NCI-H146 (cell line): Measurements from ENCODE around the gene CLN3.
"Not testable (repeated sequence)": the region's sequence is repeated elsewhere in the genome, so short reads cannot be mapped to it uniquely, and the experiment has no call there.

Experiments
- DNase-seq: peaks from one replicate; lab custom pipeline; 2025; lab: John Stamatoyannopoulos, UW

Gene CLN3

DNA sequence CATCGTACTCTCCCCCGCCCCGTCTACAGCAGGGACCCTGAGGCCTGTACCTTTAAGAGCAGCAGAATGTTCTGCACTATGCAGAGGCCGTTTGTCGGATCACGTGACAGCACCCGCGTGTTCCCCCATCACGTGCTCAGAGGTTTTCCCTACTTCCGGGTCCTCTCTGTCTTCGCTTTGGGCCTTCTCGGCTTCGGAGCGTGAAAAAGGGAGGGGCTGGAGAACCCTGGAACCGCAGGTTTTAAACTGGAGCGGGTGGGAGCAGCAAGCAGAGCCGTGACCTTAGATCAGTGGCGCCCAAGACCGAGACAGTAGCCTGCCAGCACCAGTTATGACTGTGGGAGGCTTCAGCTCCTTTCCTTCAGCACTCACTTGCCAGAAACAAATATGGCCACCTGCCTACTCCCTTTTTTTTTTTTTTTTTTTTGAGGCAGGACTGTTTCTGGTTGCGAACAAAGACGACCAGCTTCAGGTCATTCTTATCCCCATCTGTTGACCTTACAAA lies at the start of gene CLN3:
TSS of gene CLN3 (minus strand) at position 105 of the 505 bp plus-strand sequence. CDS start 315 bp downstream, outside the sequence.
- DNase-seq: peak; percentile 97

DNA sequence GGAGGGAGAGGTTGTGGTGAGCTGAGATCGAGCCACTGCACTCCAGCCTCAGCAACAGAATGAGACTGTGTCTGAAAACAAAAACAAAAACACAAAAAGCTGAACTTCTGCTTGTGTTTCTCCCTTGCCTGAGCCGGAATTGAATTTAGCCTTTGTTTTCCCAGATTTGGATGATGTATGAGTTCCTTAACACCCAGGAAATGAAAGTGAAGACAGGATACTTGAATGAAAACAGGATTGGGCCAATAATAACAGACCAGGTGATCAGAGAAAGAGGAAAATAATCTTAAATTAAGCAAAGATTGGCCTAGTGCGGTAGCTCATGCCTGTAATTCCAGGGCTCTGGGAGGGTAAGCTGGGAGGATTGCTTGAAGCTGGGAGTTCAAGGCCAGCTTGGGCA lies 48.5 kb upstream of the CLN3 start:
- no peak for DNase-seq

DNA sequence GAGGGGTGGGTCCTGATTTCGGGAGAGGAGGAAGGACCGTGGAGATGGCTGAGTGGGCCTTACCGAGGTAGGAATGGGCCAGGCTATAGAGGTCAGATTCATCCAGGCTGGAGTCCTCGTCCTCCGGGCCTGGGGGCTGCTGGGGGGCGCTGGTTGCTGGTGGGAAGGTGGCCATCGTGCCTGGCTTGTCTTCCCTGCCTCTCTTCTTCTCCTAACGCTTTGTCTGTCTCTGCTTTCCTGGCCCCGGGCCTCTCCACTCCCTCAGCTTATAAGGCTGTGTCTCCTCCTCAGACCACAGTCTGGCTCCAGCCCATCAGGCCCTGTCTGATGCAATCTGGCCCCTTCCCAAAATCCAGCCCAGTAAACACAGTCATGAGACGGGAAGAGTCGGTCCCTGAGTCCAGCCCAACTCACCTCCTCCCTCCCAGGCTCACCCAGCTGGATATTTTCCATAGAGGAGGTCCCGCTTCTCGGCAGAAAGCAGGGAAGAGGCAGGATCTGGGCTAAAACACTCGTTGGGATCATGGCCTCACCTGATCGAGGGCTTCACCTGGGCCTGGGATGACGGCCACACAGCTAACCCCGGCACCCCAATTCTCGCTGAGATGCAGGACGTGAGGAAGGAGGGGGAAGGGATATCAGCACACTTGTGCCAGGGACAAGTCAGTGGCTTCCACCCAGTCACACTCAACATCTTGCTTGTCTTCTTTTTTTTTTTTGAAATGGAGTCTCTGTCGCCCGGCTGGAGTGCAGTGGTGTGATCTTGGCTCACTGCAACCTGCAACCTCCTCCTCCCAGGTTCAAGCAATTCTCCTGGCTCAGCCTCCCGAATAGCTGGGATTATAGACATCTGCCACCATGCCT lies 47.1 kb upstream of the CLN3 start, which contains the start of gene NUPR1:
TSS of gene NUPR1 (minus strand) at position 242 of the 864 bp plus-strand sequence. CDS start at position 175, 67 bp downstream.
- DNase-seq: no peak

- no peak for DNase-seq
Measured at GRCh38 chr16:28537964-28538732, 46.3 kb upstream of the CLN3 start.

- peak; percentile 13 for DNase-seq
Measured at GRCh38 chr16:28537076-28537475, 45.2 kb upstream of the CLN3 start.

DNA sequence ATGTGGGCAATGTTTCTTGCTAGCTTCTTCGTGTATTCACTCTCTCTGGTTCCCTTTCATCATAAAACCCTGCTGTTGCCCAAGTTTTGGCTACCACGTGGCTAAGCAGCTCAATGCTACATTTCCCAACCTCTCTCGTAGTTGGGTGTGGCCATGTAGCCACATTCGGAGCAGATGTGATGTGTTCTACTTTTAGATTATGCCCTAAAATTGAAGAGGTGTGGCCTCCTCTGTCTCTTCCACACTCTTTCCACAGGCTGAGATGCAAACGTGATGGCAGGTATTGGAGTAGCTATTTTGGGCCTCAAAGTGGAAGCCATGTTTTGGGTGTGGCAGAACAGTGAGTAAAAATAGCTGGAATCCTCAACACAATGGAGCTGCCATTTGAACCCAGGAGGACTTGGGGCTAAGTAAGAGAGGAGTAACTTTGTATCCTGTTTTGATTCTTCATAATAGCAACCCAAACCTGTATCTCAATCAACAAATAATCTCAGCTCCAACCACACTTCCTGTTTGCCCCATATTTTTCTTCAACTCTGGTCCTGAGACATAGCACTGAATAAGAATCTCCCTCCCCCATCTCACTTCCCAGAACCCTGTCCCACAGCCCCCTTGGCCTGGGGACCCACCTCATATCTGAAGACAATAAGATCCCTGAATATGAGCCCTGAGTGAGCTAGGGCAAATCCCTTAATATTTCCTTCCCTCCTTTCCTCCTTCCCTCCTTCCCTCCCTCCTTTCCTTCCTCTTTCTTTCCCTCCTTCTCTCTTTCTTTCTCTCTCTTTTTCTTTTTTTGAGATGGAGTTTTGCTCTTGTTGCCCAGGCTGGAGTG lies 42.9 kb upstream of the CLN3 start:
- DNase-seq: no peak

DNA sequence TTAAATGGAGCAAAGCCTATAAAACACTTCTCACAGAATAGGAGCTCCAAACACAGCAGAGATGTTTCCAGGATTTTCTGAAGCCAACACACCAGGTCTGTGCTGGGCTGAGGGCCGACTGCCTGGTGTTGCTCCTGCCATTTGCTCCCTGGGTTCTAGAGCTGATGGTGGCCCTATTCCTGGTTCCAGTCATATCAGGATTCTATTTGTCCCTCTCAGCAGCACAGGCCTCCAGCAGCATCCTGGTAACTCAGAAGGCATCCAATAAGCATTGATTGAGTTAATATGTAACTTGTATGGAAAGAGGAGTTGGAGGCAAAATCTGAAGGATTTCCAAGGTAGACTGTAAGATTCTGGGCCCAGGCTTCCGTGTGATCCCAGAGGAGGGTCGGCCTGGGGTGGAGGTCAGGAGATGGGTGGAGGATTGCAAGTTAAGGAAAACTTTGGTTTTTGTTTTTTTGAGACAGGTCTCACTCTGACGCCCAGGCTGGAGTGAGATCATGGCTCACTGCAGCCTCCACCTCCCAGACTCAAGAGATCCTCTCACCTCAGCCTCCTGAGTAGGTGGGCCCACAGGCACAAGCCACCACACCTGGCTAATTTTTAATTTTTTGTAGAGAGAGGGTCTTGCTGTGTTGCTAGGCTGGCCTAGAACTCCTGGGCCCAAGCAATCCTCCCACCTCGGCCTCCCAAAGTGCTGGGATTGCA lies 41.2 kb upstream of the CLN3 start:
- DNase-seq: no peak

DNA sequence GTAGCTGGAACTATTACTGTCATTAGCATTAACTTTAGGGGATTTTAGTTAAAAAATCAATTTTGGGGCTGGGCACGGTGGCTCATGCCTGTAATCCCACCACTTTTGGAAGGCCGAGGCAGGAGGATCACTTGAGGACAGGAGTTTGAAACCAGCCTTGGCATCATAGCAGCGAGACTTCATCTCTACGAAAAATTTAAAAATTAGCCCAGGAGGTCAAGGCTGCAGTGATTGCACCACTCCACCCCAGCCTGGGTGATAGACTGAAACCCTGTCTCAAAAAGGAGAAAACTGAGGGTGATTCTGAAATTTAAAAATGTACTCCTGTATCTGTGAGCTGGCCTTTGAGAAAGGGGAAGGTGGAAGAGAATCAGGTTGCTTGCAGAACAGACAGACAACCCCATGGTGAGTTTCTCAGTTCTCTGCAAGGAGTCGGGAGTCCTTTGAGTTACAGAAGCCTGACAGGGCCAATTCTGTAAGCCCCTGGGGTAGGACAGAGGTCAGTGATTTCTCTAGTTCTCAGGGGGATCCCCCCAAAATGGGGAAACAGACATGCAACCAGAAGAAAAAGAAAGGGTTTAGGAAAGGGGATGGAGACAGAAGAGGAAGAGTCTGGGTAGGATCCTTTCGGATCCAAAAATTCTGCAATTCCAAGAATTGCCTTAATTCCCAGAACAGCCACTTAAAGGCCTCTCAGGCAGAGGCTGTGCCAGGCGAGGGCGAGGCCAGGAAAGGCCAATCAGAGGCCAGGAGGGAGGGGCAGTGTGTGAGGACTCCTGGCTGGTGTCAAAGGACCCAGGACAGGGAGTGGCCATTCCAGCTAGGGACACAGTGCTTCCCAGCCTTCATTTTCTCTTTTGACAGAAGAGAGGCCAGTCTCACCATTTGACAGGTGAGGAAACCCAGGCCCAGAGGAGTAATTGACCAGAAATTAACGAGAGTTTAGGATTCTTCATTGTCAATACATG lies 40.2 kb upstream of the CLN3 start:
- peak; percentile 41 for DNase-seq

- no peak for DNase-seq
Measured at GRCh38 chr16:28529124-28529523, 37.2 kb upstream of the CLN3 start.

DNA sequence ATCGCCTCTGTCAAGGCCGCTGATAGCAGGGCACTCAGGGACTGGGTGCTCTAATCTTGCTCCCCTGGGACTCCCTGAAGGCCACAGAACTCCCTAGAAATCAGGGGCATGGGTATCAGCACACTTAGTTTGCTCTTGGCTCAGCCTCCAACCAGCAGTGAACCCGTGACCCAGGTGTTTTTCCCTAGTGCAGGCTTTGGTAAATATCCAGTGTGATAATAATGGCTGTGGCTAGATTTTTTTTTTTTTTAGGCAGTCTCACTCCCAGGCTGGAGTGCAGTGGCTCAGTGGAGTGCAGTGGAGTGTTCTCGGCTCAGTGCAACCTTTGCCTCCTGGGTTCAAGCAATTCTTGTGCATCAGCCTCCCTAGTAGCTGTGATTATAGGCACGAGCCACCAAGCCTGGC lies 36.6 kb upstream of the CLN3 start:
- no peak for DNase-seq

DNA sequence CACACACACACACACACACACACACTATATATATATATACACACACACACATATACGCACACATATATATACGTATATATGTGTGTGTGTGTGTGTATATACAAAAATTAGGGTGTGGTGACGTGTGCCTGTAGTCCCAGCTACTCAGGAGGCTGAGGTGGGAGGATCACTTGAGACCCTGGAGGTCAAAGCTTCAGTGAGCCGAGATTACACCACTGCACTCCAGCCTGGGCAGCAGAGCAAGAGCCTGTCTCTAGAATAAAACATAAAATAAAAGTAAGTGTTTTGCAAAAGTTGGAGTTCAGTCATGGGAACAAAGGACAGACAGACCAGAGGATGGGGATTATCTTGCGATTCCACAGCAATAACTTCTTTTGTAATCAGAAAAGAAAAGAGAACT lies 36.1 kb upstream of the CLN3 start:
- no peak for DNase-seq

DNA sequence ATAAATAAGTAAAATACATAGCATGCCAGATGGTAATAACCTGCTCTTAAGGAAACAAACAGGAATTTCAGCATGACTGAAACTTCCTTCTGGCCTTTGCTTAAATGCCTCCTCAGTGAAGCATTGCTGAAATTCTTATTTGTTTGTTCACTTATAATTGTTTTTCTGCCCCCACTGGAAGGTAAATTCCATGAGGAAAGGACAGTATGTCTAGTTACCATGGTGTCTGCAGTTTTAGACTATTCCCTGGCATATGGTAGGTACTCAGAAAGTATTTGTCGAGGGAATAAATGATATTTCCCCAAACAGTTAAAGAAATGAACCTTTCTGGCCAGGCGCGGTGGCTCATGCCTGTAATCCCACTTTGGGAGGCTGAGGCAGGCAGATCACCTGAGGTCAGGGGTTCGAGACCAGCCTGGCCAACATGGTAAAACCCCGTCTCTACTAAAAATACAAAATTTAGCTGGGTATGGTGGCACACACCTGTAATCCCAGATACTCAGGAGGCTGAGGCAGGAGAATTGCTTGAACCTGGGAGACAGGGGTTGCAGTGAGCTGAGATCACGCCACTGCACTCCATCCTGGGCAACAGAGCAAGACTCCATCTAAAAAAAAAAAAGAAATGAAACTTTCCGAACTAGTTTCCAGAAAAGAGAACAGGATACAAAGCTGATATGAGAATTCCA lies 35.4 kb upstream of the CLN3 start:
- not testable (repeated sequence) for DNase-seq

GRCh38 chr16:28526201-28527099 lies 34.6 kb upstream of the CLN3 start:
- no peak for DNase-seq

- DNase-seq: no peak
Measured at GRCh38 chr16:28524681-28525171, 32.9 kb upstream of the CLN3 start.

GRCh38 chr16:28522792-28523191 lies 30.9 kb upstream of the CLN3 start:
- DNase-seq: no peak

- DNase-seq: no peak
Measured at GRCh38 chr16:28521436-28521835, 29.6 kb upstream of the CLN3 start.

DNA sequence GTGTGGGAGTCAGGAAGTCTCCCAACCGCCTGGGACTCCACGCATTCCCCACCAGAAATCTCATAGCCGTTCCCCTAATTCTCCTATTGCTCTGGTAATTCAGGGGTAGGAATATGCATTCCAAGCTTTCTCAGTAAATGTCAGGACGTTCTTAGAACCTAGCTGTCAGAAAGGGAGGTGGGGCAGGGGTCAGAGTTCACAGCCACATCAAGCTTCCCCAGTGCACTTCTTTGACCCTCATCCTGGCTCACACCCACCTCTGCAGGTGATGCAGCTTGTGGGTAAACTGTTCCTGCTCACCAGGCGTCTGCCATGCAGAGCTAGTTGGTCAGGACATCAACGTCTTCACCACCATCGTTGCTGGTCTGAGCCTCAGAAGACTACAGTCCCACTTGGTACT lies 28.8 kb upstream of the CLN3 start:
- DNase-seq: no peak

DNA sequence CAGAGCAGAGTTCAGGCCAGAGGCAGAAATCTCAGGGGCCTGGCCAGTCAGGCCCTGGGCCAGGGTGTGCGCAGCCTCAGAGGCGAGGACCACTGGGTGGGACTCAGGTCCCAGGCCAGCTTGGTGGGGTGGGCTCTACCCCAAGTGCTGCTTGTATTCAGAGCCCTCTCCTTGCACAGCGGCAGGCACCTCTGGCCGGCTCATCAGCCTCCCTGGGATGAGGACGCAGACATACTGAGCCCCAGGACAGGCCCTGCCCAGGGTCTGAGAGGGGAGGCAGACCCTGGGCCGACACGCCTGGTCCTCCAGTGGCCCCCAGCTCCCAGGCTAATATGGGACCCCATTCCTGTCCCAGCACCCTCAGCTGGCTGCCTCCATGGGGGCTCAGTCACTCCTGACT lies 22.4 kb upstream of the CLN3 start:
- no peak for DNase-seq
